Astrocyte (in vitro differentiated cells and primary cell): Measurements from ENCODE around the gene KCNQ1. TPM values are rescaled to one million over a fixed set of nuclear protein-coding genes. Genes with fewer than 3 reads are reported as not detected.

Source experiments
- DNase-seq: peaks from one replicate; pipeline ENCODE4 v3.0.0-alpha.2; 2010; ENCODE audit warnings: low read depth
- FAIRE-seq: peaks from 2 replicates; lab custom pipeline; 2011; peaks lifted over from hg19 to GRCh38; lab: Jason Lieb, UNC
- H2AFZ ChIP-seq: 2 replicates; pipeline ENCODE4 v1.6.0; 2012; ENCODE audit warnings: low read depth, low read length, inconsistent platforms
- H3K27ac ChIP-seq: 2 replicates; pipeline ENCODE4 v1.5.1; 2011; ENCODE audit warnings: low read depth, low read length, inconsistent platforms
- H3K27me3 ChIP-seq: 2 replicates; pipeline ENCODE4 v1.6.0; 2011; ENCODE audit warnings: low read length, inconsistent platforms; ENCODE audit not compliant: insufficient read depth
- H3K36me3 ChIP-seq: 2 replicates; pipeline ENCODE4 v1.5.1; 2011; ENCODE audit warnings: low read length, inconsistent platforms; ENCODE audit not compliant: insufficient read depth
- H3K4me1 ChIP-seq: 2 replicates; pipeline ENCODE4 v1.5.1; 2011; ENCODE audit warnings: low read length, inconsistent platforms; ENCODE audit not compliant: insufficient read depth
- H3K4me2 ChIP-seq: 2 replicates; pipeline ENCODE4 v1.6.0; 2012; ENCODE audit warnings: low read length, inconsistent platforms
- H3K4me3 ChIP-seq: 2 replicates; pipeline ENCODE4 v1.5.1; 2011; ENCODE audit warnings: low read depth, mild to moderate bottlenecking, low read length, inconsistent platforms; ENCODE audit not compliant: insufficient read depth
- H3K79me2 ChIP-seq: 2 replicates; pipeline ENCODE4 v1.6.0; 2012; ENCODE audit warnings: mild to moderate bottlenecking, low read length, inconsistent platforms; ENCODE audit not compliant: insufficient read depth
- H3K9ac ChIP-seq: 2 replicates; pipeline ENCODE4 v1.6.0; 2012; ENCODE audit warnings: mild to moderate bottlenecking, low read length, inconsistent platforms
- H3K9me3 ChIP-seq: 2 replicates; pipeline ENCODE4 v1.5.1; 2012; ENCODE audit warnings: low read depth, mild to moderate bottlenecking, low read length, inconsistent platforms; ENCODE audit not compliant: insufficient read depth
- H4K20me1 ChIP-seq: 2 replicates; pipeline ENCODE4 v1.6.0; 2012; ENCODE audit warnings: low read length, inconsistent platforms; ENCODE audit not compliant: insufficient read depth
- H3K27ac Mint-ChIP-seq: one replicate; pipeline ENCODE4 v1.8.0; 2021; ENCODE audit warnings: mild to moderate bottlenecking, mixed read lengths; ENCODE audit not compliant: unreplicated experiment
- H3K27me3 Mint-ChIP-seq: one replicate; pipeline ENCODE4 v1.8.0; 2021; ENCODE audit warnings: low read depth, mixed read lengths; ENCODE audit not compliant: unreplicated experiment
- H3K36me3 Mint-ChIP-seq: one replicate; pipeline ENCODE4 v1.8.0; 2021; ENCODE audit warnings: low read depth, mixed read lengths; ENCODE audit not compliant: unreplicated experiment
- H3K4me1 Mint-ChIP-seq: one replicate; pipeline ENCODE4 v1.8.0; 2021; ENCODE audit warnings: low read depth, mixed read lengths; ENCODE audit not compliant: unreplicated experiment
- H3K4me3 Mint-ChIP-seq: one replicate; pipeline ENCODE4 v1.8.0; 2021; ENCODE audit warnings: mild to moderate bottlenecking, moderate library complexity, mixed read lengths; ENCODE audit not compliant: unreplicated experiment
- H3K9me3 Mint-ChIP-seq: one replicate; pipeline ENCODE4 v1.8.0; 2021; ENCODE audit warnings: mild to moderate bottlenecking, mixed read lengths; ENCODE audit not compliant: unreplicated experiment
- CTCF ChIP-seq: IDR thresholded peaks from 2 replicates; pipeline ENCODE4 v1.5.1; 2011; ENCODE audit warnings: low read depth, mild to moderate bottlenecking, inconsistent platforms, low read length, moderate library complexity; ENCODE audit not compliant: insufficient read depth
- EZH2 ChIP-seq: IDR thresholded peaks from 2 replicates; pipeline ENCODE4 v1.6.1; 2012; ENCODE audit warnings: mild to moderate bottlenecking, low read length, inconsistent platforms; ENCODE audit not compliant: insufficient read depth
- total RNA-seq: library from RNA; stranded (reverse); gene quantifications from 2 replicates; pipeline ENCODE4 v1.2.1, GENCODE V29; 2021

KCNQ1 gene
- total RNA-seq, 1 donor from 2014 or later = not detected

GRCh38 chr11:2449548-2450320, 4.9 kb downstream of the KCNQ1 start:
- peaks cover 2% of the 10 kb centered on the region for H3K9me3 Mint-ChIP-seq

GRCh38 chr11:2450321-2451041, 5.7 kb downstream of the KCNQ1 start:
- FAIRE-seq = no peak
- no peaks in the 10 kb centered on the region for H3K36me3 ChIP-seq
- H3K4me2 ChIP-seq = no peak overlapping the region
- peaks cover 14% of the 10 kb centered on the region for H3K27me3 ChIP-seq
- peaks cover 85% of the 10 kb centered on the region for H3K27me3 Mint-ChIP-seq
- H3K4me1 ChIP-seq = no peaks in the 10 kb centered on the region
- H3K79me2 ChIP-seq = no peaks in the 10 kb centered on the region
- peaks cover 5% of the 10 kb centered on the region for H3K9me3 Mint-ChIP-seq
- no peak overlapping the region for H3K27ac Mint-ChIP-seq
- H3K9me3 ChIP-seq = no peaks in the 10 kb centered on the region
- H3K4me3 ChIP-seq = no peak overlapping the region
- no peak overlapping the region for H3K9ac ChIP-seq
- H3K4me3 Mint-ChIP-seq = no peak overlapping the region
- no peak overlapping the region for H3K27ac ChIP-seq
- no peak for DNase-seq
- no peak for TF ChIP-seq EZH2
- TF ChIP-seq CTCF = no peak
- no peaks in the 10 kb centered on the region for H4K20me1 ChIP-seq
- no peaks in the 10 kb centered on the region for H3K4me1 Mint-ChIP-seq
- H3K36me3 Mint-ChIP-seq = no peaks in the 10 kb centered on the region
- H2AFZ ChIP-seq = no peak overlapping the region

More at GRCh38 chr11:2449548-2450320, 4.9 kb downstream of the KCNQ1 start:
- FAIRE-seq (no peak), DNase-seq (no peak)
- Mint-ChIP-seq H3K27me3 (peaks cover 81% of the 10 kb centered on the region), H3K36me3 (no peaks in the 10 kb centered on the region), H3K4me1 (no peaks in the 10 kb centered on the region), H3K27ac (no peak overlapping the region), H3K4me3 (no peak overlapping the region)
- Histone ChIP-seq H4K20me1 (no peaks in the 10 kb centered on the region), H3K9ac (no peak overlapping the region), H3K27me3 (peaks cover 14% of the 10 kb centered on the region), H3K4me1 (no peaks in the 10 kb centered on the region), H3K4me3 (no peak overlapping the region), H2AFZ (no peak overlapping the region), H3K79me2 (no peaks in the 10 kb centered on the region), H3K9me3 (no peaks in the 10 kb centered on the region), H3K4me2 (no peak overlapping the region), H3K36me3 (no peaks in the 10 kb centered on the region), H3K27ac (no peak overlapping the region)
- TF ChIP-seq EZH2 (no peak), CTCF (no peak)

DNA sequence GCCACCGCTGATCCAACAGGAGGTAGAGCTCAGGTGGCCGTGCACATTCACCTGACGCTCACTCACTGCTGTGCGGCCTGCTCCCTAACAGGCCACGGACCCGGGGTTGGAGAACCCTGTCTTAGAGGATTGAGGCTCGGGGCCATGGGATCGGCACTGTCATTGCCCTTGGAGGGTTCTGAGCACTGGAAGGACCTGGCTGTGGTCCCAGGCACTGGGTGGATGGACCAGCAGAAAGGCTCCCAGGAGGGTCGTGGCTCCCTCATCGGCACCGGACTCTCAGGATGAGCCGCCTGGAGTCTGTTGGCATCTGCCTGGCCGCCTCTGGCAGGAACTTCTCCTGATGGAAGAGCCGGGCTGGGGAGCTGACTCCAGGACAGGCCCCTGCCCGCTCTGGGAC, 6.5 kb downstream of the KCNQ1 start:
- Histone ChIP-seq H3K4me2 (no peak overlapping the region), H4K20me1 (no peaks in the 10 kb centered on the region), H3K4me1 (no peaks in the 10 kb centered on the region), H3K27me3 (peaks cover 9% of the 10 kb centered on the region), H3K4me3 (no peak overlapping the region), H3K79me2 (no peaks in the 10 kb centered on the region), H3K9ac (no peak overlapping the region), H3K9me3 (no peaks in the 10 kb centered on the region), H3K27ac (no peak overlapping the region), H2AFZ (no peak overlapping the region), H3K36me3 (no peaks in the 10 kb centered on the region)
- H3K27me3 Mint-ChIP-seq = peaks cover 84% of the 10 kb centered on the region
- peaks cover 8% of the 10 kb centered on the region for H3K9me3 Mint-ChIP-seq
- DNase-seq = no peak
- H3K36me3 Mint-ChIP-seq = no peaks in the 10 kb centered on the region
- H3K4me3 Mint-ChIP-seq = no peak overlapping the region
- TF ChIP-seq EZH2 (no peak), CTCF (no peak)
- H3K27ac Mint-ChIP-seq = no peak overlapping the region
- no peak for FAIRE-seq
- H3K4me1 Mint-ChIP-seq = no peaks in the 10 kb centered on the region
